Glutamatergic neuron (in vitro differentiated cells): ENCODE results near the gene SPOCD1. TPM values are rescaled to one million over a fixed set of nuclear protein-coding genes. Genes with fewer than 3 reads are reported as not detected.

Source experiments
- DNase-seq: peaks from one replicate; pipeline ENCODE4 v3.0.0; 2022
- H3K27ac Mint-ChIP-seq: one replicate; pipeline ENCODE4 v1.8.0; 2020; ENCODE audit warnings: mild to moderate bottlenecking, mixed read lengths, inconsistent platforms; ENCODE audit not compliant: unreplicated experiment
- H3K27me3 Mint-ChIP-seq: one replicate; pipeline ENCODE4 v1.8.0; 2020; ENCODE audit warnings: mild to moderate bottlenecking, moderate library complexity, mixed read lengths, inconsistent platforms; ENCODE audit not compliant: unreplicated experiment
- H3K36me3 Mint-ChIP-seq: one replicate; pipeline ENCODE4 v1.8.0; 2020; ENCODE audit warnings: mild to moderate bottlenecking, mixed read lengths, inconsistent platforms; ENCODE audit not compliant: unreplicated experiment
- H3K4me1 Mint-ChIP-seq: one replicate; pipeline ENCODE4 v1.8.0; 2020; ENCODE audit warnings: mild to moderate bottlenecking, low read depth, mixed read lengths, inconsistent platforms; ENCODE audit not compliant: unreplicated experiment
- H3K4me3 Mint-ChIP-seq: one replicate; pipeline ENCODE4 v1.8.0; 2020; ENCODE audit warnings: mild to moderate bottlenecking, mixed read lengths, inconsistent platforms; ENCODE audit not compliant: unreplicated experiment
- H3K9me3 Mint-ChIP-seq: one replicate; pipeline ENCODE4 v1.8.0; 2020; ENCODE audit warnings: mild to moderate bottlenecking, moderate library complexity, mixed read lengths, inconsistent platforms; ENCODE audit not compliant: unreplicated experiment
- CTCF ChIP-seq: fragments of 200-600 bp; sonication (generic); IDR thresholded peaks from one replicate; pipeline ENCODE4 v1.5.0; 2021; ENCODE audit not compliant: partially characterized antibody, unreplicated experiment
- total RNA-seq: library from RNA; stranded (reverse); fragmentation: NEBNext Ultra II Directional; extraction: Animal tissue kit (Norgen Biotek cat#: 25700); gene quantifications from one replicate; pipeline ENCODE4 v1.2.1, GENCODE V29; 2021; ENCODE audit not compliant: unreplicated experiment

Gene SPOCD1
- total RNA-seq, 1 donor from 2014 or later = 0.74 TPM

DNA sequence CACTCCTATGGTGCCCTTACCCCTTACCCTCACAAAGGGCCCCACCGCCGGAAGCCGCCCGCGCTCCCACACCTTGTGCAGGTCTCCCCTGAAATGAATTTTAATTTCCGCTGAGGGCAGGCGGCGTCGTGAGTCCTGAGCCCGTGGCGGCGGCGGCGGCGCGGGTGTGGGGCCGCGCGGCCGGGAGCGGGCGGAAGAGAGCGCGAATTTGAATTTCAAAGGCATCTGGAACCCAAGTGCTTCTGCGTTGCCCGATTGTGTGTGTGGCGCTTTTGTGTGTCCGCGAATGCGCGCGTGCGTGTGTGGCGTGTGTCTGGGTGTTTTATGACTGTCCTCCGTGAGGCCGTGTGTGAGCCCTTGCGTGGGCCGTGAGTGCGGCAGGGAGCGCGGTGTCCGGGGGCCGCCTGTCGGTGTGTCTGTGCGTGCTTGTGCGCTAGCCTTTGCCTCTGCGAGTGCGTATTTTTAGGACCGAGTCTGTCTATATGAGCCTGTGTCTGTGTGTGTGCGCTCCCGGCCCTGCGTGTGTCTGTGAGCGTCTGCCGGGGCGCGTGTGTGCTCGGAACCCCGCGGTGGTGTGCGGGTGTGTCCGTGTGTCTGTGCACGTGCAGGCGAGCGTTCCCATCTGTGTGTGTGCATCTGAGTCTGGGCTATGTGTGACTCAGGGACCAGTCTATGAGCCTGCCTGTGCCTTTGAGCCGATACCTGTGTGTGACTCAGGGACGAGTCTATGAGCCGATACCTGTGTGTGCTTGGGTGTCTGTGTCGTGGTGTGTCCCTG, 43.7 kb downstream of the SPOCD1 start:
- H3K27me3 Mint-ChIP-seq = peaks cover 27% of the 10 kb centered on the region
- DNase-seq = no peak
- peaks cover 23% of the 10 kb centered on the region for H3K4me1 Mint-ChIP-seq
- H3K36me3 Mint-ChIP-seq = peaks cover 10% of the 10 kb centered on the region
- TF ChIP-seq CTCF = no peak
- peak overlapping the region; percentile 88 for H3K4me3 Mint-ChIP-seq
- H3K27ac Mint-ChIP-seq = peak overlapping the region; percentile 68
- H3K9me3 Mint-ChIP-seq = peaks cover 18% of the 10 kb centered on the region

- Mint-ChIP-seq H3K27ac (no peak overlapping the region), H3K36me3 (peaks cover 10% of the 10 kb centered on the region), H3K9me3 (peaks cover 18% of the 10 kb centered on the region), H3K4me3 (no peak overlapping the region), H3K27me3 (peaks cover 26% of the 10 kb centered on the region), H3K4me1 (peaks cover 15% of the 10 kb centered on the region)
- TF ChIP-seq CTCF = no peak
- DNase-seq = no peak
These were observed 46.0 kb downstream of the SPOCD1 start for GRCh38 chr1:31769720-31770390.

DNA sequence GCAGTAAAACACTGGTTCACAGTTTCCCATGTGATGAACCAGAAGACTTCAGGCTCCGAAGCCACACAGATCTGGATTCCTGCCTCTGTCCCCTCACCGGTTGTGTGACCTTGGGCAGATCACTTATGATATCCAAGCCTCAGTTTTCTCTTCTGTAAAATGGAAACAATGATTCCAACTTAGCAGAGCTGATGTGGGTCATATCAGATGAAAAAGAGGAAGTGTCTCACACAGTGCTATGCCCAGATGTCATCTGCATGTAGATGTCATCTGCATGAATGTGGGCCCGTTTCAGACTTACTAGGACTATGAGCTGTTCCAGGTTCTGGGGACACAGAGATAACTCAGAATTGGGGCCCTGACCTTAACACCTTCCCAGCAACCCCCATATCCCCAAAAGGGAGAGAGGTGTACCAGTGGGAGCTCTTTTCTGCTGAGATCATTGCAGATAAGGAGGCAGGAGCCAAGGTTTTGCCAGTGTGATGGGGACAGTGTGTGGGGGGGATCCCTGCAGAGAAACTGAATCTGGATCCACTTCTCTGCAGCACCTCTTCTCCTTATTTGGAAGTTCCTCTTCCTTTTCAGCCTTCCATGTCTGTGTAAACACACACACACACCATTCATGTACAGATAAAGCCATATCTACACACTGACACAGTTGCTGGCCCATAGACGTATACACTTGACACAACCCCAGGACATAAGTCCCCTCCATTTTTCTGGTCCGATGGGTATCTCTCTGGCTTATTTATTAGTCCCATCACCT, 46.7 kb downstream of the SPOCD1 start:
- Mint-ChIP-seq H3K27ac (no peak overlapping the region), H3K36me3 (peaks cover 4% of the 10 kb centered on the region), H3K9me3 (peaks cover 17% of the 10 kb centered on the region), H3K4me1 (peaks cover 15% of the 10 kb centered on the region), H3K27me3 (peaks cover 21% of the 10 kb centered on the region), H3K4me3 (no peak overlapping the region)
- TF ChIP-seq CTCF = no peak
- no peak for DNase-seq

GRCh38 chr1:31768407-31768907, 47.4 kb downstream of the SPOCD1 start:
- H3K36me3 Mint-ChIP-seq = no peaks in the 10 kb centered on the region
- no peak for DNase-seq
- peaks cover 12% of the 10 kb centered on the region for H3K4me1 Mint-ChIP-seq
- no peak overlapping the region for H3K4me3 Mint-ChIP-seq
- no peak overlapping the region for H3K27ac Mint-ChIP-seq
- TF ChIP-seq CTCF = no peak
- H3K27me3 Mint-ChIP-seq = peaks cover 18% of the 10 kb centered on the region
- H3K9me3 Mint-ChIP-seq = peaks cover 17% of the 10 kb centered on the region
